ENCODE results near the gene CATSPERB.

The CATSPERB gene

GRCh38 chr14:91708795-91709194 is 23.1 kb downstream of the CATSPERB start:
- peaks cover 9% of the 10 kb centered on the region; the same call in 1 of the 2 replicates for H3K9me3 ChIP-seq (ENCODE audit: insufficient read depth, low read length)
- TF ChIP-seq CTCF (IDR thresholded peaks at IDR 0.05; ENCODE audit: low read depth, low read length) (no peak), EZH2phosphoT487 (IDR thresholded peaks at IDR 0.05; ENCODE audit: low read depth) (no peak)
- H3K27ac ChIP-seq (ENCODE audit: low read length): no peak overlapping the region
- H3K27me3 ChIP-seq (ENCODE audit: low read depth, low read length): no peaks in the 10 kb centered on the region
- H2AFZ ChIP-seq (ENCODE audit: low read depth, low read length): no peak overlapping the region
- no peak overlapping the region for H3K9ac ChIP-seq (ENCODE audit: low read length)
- no peaks in the 10 kb centered on the region for H3K36me3 ChIP-seq (replicated peaks; ENCODE audit: low read depth, low read length)
- no peaks in the 10 kb centered on the region for H3K4me1 ChIP-seq (ENCODE audit: low read length)
- H3K79me2 ChIP-seq (ENCODE audit: low read length): no peaks in the 10 kb centered on the region
- no peaks in the 10 kb centered on the region for H4K20me1 ChIP-seq (ENCODE audit: insufficient read depth, low read length)
- H3K4me2 ChIP-seq (ENCODE audit: low read length): no peak overlapping the region
- H3K4me3 ChIP-seq (ENCODE audit: low read length): no peak overlapping the region

GRCh38 chr14:91706996-91707395 is 24.9 kb downstream of the CATSPERB start:
- Histone ChIP-seq H3K27ac (ENCODE audit: low read length) (no peak overlapping the region), H3K36me3 (replicated peaks; ENCODE audit: low read depth, low read length) (no peaks in the 10 kb centered on the region), H4K20me1 (ENCODE audit: insufficient read depth, low read length) (no peaks in the 10 kb centered on the region), H2AFZ (ENCODE audit: low read depth, low read length) (no peak overlapping the region), H3K4me3 (ENCODE audit: low read length) (no peak overlapping the region), H3K79me2 (ENCODE audit: low read length) (no peaks in the 10 kb centered on the region), H3K4me1 (ENCODE audit: low read length) (no peaks in the 10 kb centered on the region), H3K27me3 (ENCODE audit: low read depth, low read length) (no peaks in the 10 kb centered on the region), H3K9ac (ENCODE audit: low read length) (no peak overlapping the region), H3K4me2 (ENCODE audit: low read length) (no peak overlapping the region), H3K9me3 (ENCODE audit: insufficient read depth, low read length) (peaks cover 9% of the 10 kb centered on the region; the same call in 1 of the 2 replicates)
- TF ChIP-seq EZH2phosphoT487 (IDR thresholded peaks at IDR 0.05; ENCODE audit: low read depth) (no peak), CTCF (IDR thresholded peaks at IDR 0.05; ENCODE audit: low read depth, low read length) (no peak)

GRCh38 chr14:91694643-91695042 is 37.2 kb downstream of the CATSPERB start:
- TF ChIP-seq EZH2phosphoT487 (IDR thresholded peaks at IDR 0.05; ENCODE audit: low read depth): no peak
- no peak for TF ChIP-seq CTCF (IDR thresholded peaks at IDR 0.05; ENCODE audit: low read depth, low read length)
- 0 out of 2 replicates have a peak, but pooled peaks cover 7% of the 10 kb centered on the region for H3K9me3 ChIP-seq (ENCODE audit: insufficient read depth, low read length)
- H3K27me3 ChIP-seq (ENCODE audit: low read depth, low read length): no peaks in the 10 kb centered on the region; the same call in 1 of the 2 replicates
- no peaks in the 10 kb centered on the region for H3K79me2 ChIP-seq (ENCODE audit: low read length)
- no peak overlapping the region for H3K9ac ChIP-seq (ENCODE audit: low read length)
- no peaks in the 10 kb centered on the region for H3K4me1 ChIP-seq (ENCODE audit: low read length)
- no peak overlapping the region for H3K4me2 ChIP-seq (ENCODE audit: low read length)
- no peaks in the 10 kb centered on the region for H3K36me3 ChIP-seq (replicated peaks; ENCODE audit: low read depth, low read length)
- H2AFZ ChIP-seq (ENCODE audit: low read depth, low read length): no peak overlapping the region
- H3K27ac ChIP-seq (ENCODE audit: low read length): no peak overlapping the region
- no peak overlapping the region for H3K4me3 ChIP-seq (ENCODE audit: low read length)
- no peaks in the 10 kb centered on the region for H4K20me1 ChIP-seq (ENCODE audit: insufficient read depth, low read length)

- Histone ChIP-seq H3K4me2 (ENCODE audit: low read length) (no peak overlapping the region), H3K9me3 (ENCODE audit: insufficient read depth, low read length) (0 out of 2 replicates have a peak, but pooled peaks cover 7% of the 10 kb centered on the region), H3K4me3 (ENCODE audit: low read length) (no peak overlapping the region), H3K4me1 (ENCODE audit: low read length) (no peaks in the 10 kb centered on the region), H2AFZ (ENCODE audit: low read depth, low read length) (no peak overlapping the region), H3K79me2 (ENCODE audit: low read length) (no peaks in the 10 kb centered on the region), H3K27me3 (ENCODE audit: low read depth, low read length) (no peaks in the 10 kb centered on the region; the same call in 1 of the 2 replicates), H3K27ac (ENCODE audit: low read length) (no peak overlapping the region), H3K9ac (ENCODE audit: low read length) (no peak overlapping the region), H4K20me1 (ENCODE audit: insufficient read depth, low read length) (no peaks in the 10 kb centered on the region), H3K36me3 (replicated peaks; ENCODE audit: low read depth, low read length) (no peaks in the 10 kb centered on the region)
- TF ChIP-seq CTCF (IDR thresholded peaks at IDR 0.05; ENCODE audit: low read depth, low read length) (no peak), EZH2phosphoT487 (IDR thresholded peaks at IDR 0.05; ENCODE audit: low read depth) (no peak)
Observed at GRCh38 chr14:91693346-91693745, 38.5 kb downstream of the CATSPERB start.

Measured in OCI-LY3 (cell line).